ENCODE results near the gene ZNF529. TPM values are rescaled to one million over a fixed set of nuclear protein-coding genes. Genes with fewer than 3 reads are reported as not detected.

The ZNF529 gene
- total and polyA plus RNA-seq, 2 of the 13 experiments (the other 11 are each of a cell fraction or from before 2014, with no cell fraction given) = 9.3 to 10.6 TPM

- no peak; the same call in 1 of the 2 replicates for TF ChIP-seq ZSCAN22 (CRISPR knock-in tag; IDR thresholded peaks at IDR 0.05)
- TF ChIP-seq ZNF552 (CRISPR knock-in tag; IDR thresholded peaks at IDR 0.05; ENCODE audit: borderline replicate concordance) = 0 out of 2 replicates have a peak, but pooled peaks have one; percentile 47
- no peak for TF ChIP-seq ZNF382 (CRISPR knock-in tag; IDR thresholded peaks at IDR 0.05; ENCODE audit: borderline replicate concordance)
- TF ChIP-seq REXO4 (CRISPR knock-in tag; IDR thresholded peaks at IDR 0.05; ENCODE audit: borderline replicate concordance) = no peak
- TF ChIP-seq POGZ (CRISPR knock-in tag; IDR thresholded peaks at IDR 0.05) = peak; percentile 76
- TF ChIP-seq HMG20A (CRISPR knock-in tag; IDR thresholded peaks at IDR 0.05; ENCODE audit: borderline replicate concordance) = no peak
- no peak for TF ChIP-seq ZNF362 (CRISPR knock-in tag; IDR thresholded peaks at IDR 0.05; ENCODE audit: borderline replicate concordance)
- 0 out of 2 replicates have a peak, but pooled peaks have one; percentile 24 for TF ChIP-seq KLF11 (CRISPR knock-in tag; IDR thresholded peaks at IDR 0.05)
- TF ChIP-seq ZNF30 (CRISPR knock-in tag; IDR thresholded peaks at IDR 0.05) = no peak
- no peak for TF ChIP-seq TERF1 (CRISPR knock-in tag; IDR thresholded peaks at IDR 0.05)
- TF ChIP-seq ZFAT (CRISPR knock-in tag; conservative IDR thresholded peaks at IDR 0.05) = 0 out of 2 replicates have a peak, but pooled peaks have one; percentile 47
- peak; percentile 73; the same call in 1 of the 2 replicates for TF ChIP-seq ZNF724P (CRISPR knock-in tag; IDR thresholded peaks at IDR 0.05; ENCODE audit: borderline replicate concordance)
- TF ChIP-seq ZNF607 (CRISPR knock-in tag; IDR thresholded peaks at IDR 0.05; ENCODE audit: borderline replicate concordance) = peak; percentile 27; the same call in 1 of the 2 replicates
- no peak; the same call in 1 of the 2 replicates for TF ChIP-seq ZBTB26 (CRISPR knock-in tag; IDR thresholded peaks at IDR 0.05; ENCODE audit: borderline replicate concordance)
- peak; percentile 19; the same call in 1 of the 2 replicates for TF ChIP-seq ZNF737 (CRISPR knock-in tag; IDR thresholded peaks at IDR 0.05; ENCODE audit: borderline replicate concordance)
- TF ChIP-seq NFRKB (IDR thresholded peaks at IDR 0.05) = peak; percentile 76; the same call in 1 of the 2 replicates
- no peak for TF ChIP-seq MATR3 (CRISPR knock-in tag; IDR thresholded peaks at IDR 0.05)
- no peak for TF ChIP-seq AHR (CRISPR knock-in tag; IDR thresholded peaks at IDR 0.05)
- no peak for TF ChIP-seq GZF1 (CRISPR knock-in tag; IDR thresholded peaks at IDR 0.05)
- TF ChIP-seq MAFK (conservative IDR thresholded peaks at IDR 0.05 in 1 of 2, IDR thresholded peaks at IDR 0.05 in 1 of 2; ENCODE audit: low read length in 2 of 2) = peak in 1 of 2 experiments; percentile 18; a peak in 1 of 4 replicates
- TF ChIP-seq NFATC3 (CRISPR knock-in tag; IDR thresholded peaks at IDR 0.05) = 0 out of 2 replicates have a peak, but pooled peaks have one; percentile 31
- TF ChIP-seq SAP130 (CRISPR knock-in tag; IDR thresholded peaks at IDR 0.05; ENCODE audit: low read depth) = peak; percentile 90
- TF ChIP-seq ETV5 (CRISPR knock-in tag; IDR thresholded peaks at IDR 0.05; ENCODE audit: borderline replicate concordance) = peak; percentile 56
- no peak for TF ChIP-seq ZNF326 (CRISPR knock-in tag; IDR thresholded peaks at IDR 0.05; ENCODE audit: borderline replicate concordance)
- peak; percentile 25; the same call in 1 of the 2 replicates for TF ChIP-seq RAD21 (CRISPR knock-in tag; IDR thresholded peaks at IDR 0.05)
- TF ChIP-seq ZNF256 (CRISPR knock-in tag; conservative IDR thresholded peaks at IDR 0.05) = no peak
- no peak for TF ChIP-seq SRF (IDR thresholded peaks at IDR 0.05; ENCODE audit: low read depth, low read length)
- TF ChIP-seq ZNF557 (CRISPR knock-in tag; IDR thresholded peaks at IDR 0.05) = peak; percentile 9; the same call in 1 of the 2 replicates
- peak; percentile 98 for TF ChIP-seq CREM (IDR thresholded peaks at IDR 0.05)
- no peak for TF ChIP-seq CREM (CRISPR knock-in tag; IDR thresholded peaks at IDR 0.05)
These were observed 44.7 kb downstream of the ZNF529 start, which contains the start of gene ZNF260 (continued) for GRCh38 chr19:36528194-36528920.

Measured in HepG2 (cell line).